H1 (cell line): ENCODE data around the gene RPL14. TPM values are rescaled to one million over a fixed set of nuclear protein-coding genes. Genes with fewer than 3 reads are reported as not detected.

Experiments
- CHD7 ChIP-seq: fragments of 300-600 bp; sonication (generic); IDR thresholded peaks from 2 replicates; pipeline ENCODE4 v1.7.1; 2012; ENCODE audit warnings: low read length, moderate library complexity, mild to moderate bottlenecking, inconsistent platforms; ENCODE audit not compliant: insufficient replicate concordance
- HDAC2 ChIP-seq, 2 experiments: fragments of 300-600 bp in 1 of 2; sonication (generic) in 1 of 2; IDR thresholded peaks; 2 replicates each; pipeline ENCODE4 v1.6.1; 2011 to 2012; ENCODE audit warnings: low read depth in 2 of 2, low read length in 2 of 2, mild to moderate bottlenecking in 2 of 2, moderate library complexity in 2 of 2, borderline replicate concordance in 1 of 2, inconsistent platforms in 1 of 2
- HDAC6 ChIP-seq: IDR thresholded peaks from one replicate; pipeline ENCODE4 v1.7.1; 2012; ENCODE audit warnings: low read depth, mild to moderate bottlenecking, inconsistent platforms, low read length, moderate library complexity
- MAX ChIP-seq: IDR thresholded peaks from 2 replicates; pipeline ENCODE4 v1.6.1; 2012; ENCODE audit warnings: inconsistent platforms
- RNF2 ChIP-seq: fragments of 200-900, 300-1000 bp; sonication (generic); IDR thresholded peaks from 2 replicates; pipeline ENCODE4 v1.7.1; 2016; ENCODE audit warnings: borderline replicate concordance, low read depth, mild to moderate bottlenecking, antibody characterized with exemption, low read length; ENCODE audit not compliant: poor library complexity, severe bottlenecking; ENCODE audit errors: missing control alignments
- SRF ChIP-seq: IDR thresholded peaks from 2 replicates; pipeline ENCODE4 v1.6.1; 2011; ENCODE audit warnings: mild to moderate bottlenecking, low read depth, low read length, moderate library complexity
- TCF12 ChIP-seq: IDR thresholded peaks from 2 replicates; pipeline ENCODE4 v1.6.1; 2011; ENCODE audit warnings: low read depth, mild to moderate bottlenecking, low read length
- polyA plus RNA-seq, 7 experiments: library from polyadenylated mRNA; depleted of rRNA in 3 of 7; stranded (reverse) in 5 of 7; unstranded in 2 of 7; fragments of >200 nt in 5 of 7; fragments of 200-250 nt in 2 of 7; gene quantifications; 1 replicate in 5 of 7; 2 replicates in 1 of 7; 4 replicates in 1 of 7; pipeline versions ENCODE4 v1.2.1 to v1.2.3, GENCODE V29; 2011 to 2013; ENCODE audit warnings: missing spikeins in 2 of 7, mixed read lengths in 2 of 7
- total RNA-seq: library from RNA; stranded (reverse); fragmentation: NEBNext Ultra II Directional; extraction: Animal tissue kit (Norgen Biotek cat#: 25700); gene quantifications from 2 replicates; pipeline ENCODE4 v1.2.1, GENCODE V29; 2021

RPL14 gene
- total and polyA plus RNA-seq, 2 of the 8 experiments (the other 6 are each of a cell fraction or from before 2014, with no cell fraction given): 1,192 to 2,341 TPM

- no peak for TF ChIP-seq HDAC6
- no peak for TF ChIP-seq SRF
- TF ChIP-seq HDAC2 (IDR thresholded peaks at IDR 0.05; ENCODE audit: borderline replicate concordance in 1 of 2, low read depth in 2 of 2, low read length in 2 of 2): peak; percentile 38 to 91; a peak in 3 of 4 replicates
- TF ChIP-seq TCF12: no peak
- TF ChIP-seq MAX: peak; percentile 49
- no peak for TF ChIP-seq CHD7
- no peak for TF ChIP-seq RNF2
These were observed 48.7 kb downstream of the RPL14 start, which contains the start of gene ZNF620 (continued) for GRCh38 chr3:40505599-40506462.
